HG03108 (cell line): ENCODE data around the gene DDX1.

Source experiments
- ATAC-seq: cut with Tn5 transposase; IDR thresholded peaks from one replicate; pipeline ENCODE4 v1.9.1; 2021; ENCODE audit warnings: moderate library complexity; ENCODE audit not compliant: unreplicated experiment

Gene DDX1

DNA sequence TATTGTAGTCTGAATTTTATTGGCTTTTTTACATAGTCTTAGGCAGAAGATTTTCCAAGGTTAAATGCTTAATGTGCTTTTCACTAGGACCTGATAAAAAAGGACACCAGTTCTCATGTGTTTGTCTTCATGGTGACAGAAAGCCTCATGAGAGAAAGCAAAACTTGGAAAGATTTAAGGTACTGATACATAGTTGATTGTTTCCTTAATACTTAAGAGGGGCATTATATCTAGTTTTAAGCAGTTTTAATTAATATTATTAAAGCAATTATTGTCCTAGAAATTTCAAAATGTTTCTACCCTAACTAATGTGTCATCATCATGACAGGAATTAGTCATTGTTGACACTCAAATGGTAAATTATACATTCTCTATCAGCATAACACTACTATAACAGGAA lies 35.3 kb downstream of the DDX1 start:
- ATAC-seq, result no peak

DNA sequence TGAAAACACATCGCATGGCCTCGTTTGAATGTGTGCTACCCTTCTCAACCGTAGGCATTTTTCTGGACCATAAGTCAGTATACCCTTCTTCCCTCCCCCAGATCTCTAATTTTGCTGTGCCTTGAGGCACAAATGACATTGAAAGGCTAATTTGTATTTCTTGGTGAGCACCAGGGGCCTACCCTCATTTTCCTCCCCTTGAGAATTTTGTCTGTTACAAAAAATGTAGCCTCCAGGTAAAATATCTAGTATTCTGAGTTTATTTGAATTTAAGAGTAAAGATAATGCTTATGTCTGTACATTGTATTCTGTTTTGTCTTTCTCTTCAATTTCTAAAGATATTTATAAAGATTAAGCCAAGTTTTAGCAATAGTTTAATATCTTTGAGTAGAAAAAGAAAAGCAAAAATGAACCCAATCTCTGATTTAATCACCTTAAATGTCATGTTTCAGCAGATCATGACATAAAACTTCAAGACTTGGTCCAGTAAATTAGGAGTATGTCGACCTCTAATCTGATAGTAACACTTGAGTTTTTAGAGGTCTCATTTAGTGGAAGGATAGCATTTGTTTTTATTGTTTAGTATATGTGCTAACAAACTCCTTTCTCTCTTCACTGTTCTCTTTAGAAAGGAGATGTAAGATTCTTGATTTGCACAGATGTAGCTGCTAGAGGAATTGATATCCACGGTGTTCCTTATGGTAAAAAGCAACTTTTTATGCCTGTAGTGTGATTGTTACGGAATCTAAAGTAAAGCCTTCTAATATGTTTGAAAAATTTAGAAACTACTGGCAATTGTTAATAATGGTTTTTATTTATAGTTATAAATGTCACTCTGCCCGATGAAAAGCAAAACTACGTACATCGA lies 36.4 kb downstream of the DDX1 start:
- no peak for ATAC-seq

DNA sequence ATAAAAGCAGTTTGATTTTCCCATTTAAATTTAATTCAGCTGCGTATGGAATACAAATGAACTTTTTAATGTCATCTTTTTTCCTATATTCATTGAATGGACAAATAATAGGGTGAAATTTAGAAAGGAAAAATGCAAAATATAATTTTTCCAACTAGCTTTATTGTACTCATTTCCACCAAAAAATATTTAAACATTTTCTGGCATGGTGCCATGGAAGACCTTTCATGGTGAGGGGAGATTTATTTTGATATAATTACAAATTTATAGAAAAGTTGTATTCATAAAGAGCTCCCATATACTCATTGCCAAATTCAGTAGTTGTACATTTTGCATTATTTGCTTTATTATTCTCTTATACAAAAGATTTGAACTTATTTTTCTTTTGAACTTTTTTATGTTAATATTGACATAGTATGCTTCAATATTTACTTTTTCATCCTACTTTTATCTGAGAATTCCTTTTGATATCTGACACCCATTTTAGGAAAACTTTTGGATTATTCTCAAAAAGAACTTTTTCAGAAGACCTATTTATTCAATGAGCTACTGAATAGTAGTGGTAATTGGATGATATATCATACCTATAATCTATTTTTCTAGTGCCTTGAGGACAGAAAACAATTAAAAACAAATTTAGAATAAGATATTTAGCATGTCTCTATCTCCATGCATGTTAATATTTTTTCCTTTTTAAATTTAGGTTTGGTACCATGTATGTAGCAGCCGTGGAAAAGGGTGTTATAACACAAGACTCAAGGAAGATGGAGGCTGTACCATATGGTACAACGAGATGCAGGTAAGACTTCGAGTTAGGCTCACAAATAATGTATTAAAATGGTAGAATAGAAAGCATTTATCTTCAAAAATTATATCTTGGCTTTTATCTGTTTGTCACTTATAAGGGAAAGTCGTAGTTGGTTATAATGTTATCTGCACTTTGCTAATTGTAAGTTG lies 37.5 kb downstream of the DDX1 start:
- ATAC-seq, result no peak

- ATAC-seq, result no peak
Measured at GRCh38 chr2:15630121-15630977, 38.7 kb downstream of the DDX1 start.

DNA sequence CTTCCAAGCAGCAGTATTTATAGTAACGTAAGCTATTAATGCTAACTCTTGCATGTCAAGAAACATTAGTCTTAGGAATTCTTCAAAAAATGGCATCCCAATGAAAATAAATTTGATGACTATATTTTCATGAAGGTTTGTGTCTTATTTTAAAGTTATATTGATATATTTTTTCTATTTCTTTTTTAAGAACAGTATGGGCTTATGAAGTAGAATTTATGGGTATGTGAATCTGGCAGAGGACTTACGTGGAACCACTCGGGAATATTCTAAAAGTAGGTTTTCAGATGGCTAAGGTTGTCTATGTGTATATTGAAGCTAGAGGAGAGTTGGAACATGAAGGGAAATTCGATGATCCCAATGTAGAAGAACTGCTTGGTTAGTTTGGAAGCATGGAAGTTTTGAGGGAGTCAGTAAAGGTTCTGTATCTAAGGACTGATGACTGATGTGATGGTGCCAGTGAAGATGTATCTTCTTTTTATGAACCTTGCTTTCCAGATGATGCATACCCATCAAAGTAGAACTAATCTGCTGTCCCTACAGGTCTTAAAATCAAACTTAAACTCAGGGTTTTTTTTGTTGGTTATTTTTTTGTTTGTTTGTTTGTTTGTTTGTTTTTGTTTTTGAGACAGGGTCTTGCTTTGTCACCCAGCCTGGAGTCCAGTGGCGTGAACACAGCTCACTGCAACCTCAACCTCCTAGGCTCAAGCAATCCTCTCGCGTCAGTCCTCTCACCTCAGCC lies 39.5 kb downstream of the DDX1 start:
- no peak for ATAC-seq

DNA sequence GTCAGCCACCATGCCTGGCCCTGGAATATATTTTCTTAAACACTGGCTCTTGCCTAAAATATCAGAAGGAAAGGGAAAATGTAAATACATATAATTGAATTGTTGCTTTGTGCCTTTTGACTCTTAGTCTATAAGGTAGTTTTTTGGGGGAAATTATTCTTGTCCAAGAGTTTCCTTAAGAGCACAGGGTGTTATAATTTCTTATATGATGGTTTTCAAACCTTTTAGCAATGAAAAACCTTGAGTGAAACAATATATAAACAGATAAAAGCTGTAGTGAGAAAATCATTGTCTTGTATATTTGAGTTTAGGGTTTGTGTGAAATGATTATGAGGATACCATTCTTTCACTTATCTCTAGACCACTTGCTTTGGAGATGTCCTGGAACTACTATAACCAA lies 40.2 kb downstream of the DDX1 start:
- no peak for ATAC-seq

DNA sequence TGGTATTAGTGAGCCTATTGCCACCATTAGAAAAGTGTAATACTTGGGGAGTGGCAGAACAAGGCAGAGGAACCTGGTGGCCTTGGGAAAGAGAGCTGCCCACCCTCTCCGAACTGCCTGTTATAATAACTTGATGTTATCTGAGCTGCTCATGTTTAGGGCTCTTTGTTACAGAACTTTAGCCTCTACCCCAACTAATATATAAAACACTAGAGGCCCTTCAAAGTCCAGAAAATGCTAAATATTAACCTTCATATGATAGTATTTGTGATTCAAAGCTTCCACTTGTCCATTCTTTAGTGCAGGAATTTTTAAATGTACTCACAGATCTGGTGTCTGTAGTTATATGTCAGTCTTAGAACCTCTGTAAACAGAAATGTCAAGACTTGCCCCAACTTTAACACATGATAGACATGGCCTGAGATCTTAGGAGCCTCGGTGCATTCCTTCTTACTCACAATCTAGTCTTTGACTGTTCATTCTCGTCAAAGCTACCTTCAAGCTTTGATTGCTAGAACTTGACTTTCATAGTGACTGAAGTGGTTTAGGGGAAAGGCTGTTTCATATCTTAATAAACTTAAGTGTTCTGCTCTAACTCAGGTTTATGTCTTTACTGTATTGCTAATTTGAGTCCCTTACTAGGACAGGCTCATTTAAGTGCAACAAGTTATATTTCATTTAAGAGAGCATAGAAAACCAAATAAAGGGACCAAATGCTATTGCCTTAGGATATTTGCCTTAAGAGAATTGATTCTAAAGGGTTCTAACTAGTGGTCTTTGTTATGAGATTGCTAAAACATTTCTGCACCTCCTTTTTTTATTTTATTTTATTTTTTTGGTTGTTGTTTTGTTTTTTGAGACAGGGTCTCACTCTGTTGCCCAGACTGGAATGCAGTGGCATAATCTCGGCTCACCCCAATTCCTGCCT lies 41.6 kb downstream of the DDX1 start:
- no peak for ATAC-seq

DNA sequence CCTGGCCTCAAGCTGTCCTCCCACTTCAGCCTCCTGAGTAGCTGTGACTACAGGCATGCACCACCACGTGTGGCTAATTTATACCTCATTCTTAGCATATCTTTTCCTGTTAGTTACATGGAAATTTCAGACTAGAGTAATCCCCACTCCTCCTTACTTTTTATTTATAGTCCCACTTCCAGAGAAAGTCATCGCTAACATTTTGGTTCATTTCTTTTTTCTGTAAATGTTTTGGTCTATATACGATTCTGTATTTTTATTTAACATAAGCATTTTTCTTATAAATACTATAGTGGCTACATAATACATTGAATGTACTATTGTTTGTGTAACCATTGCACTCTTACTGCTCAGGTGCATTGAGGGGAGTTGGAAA lies 42.3 kb downstream of the DDX1 start:
- ATAC-seq, result no peak

DNA sequence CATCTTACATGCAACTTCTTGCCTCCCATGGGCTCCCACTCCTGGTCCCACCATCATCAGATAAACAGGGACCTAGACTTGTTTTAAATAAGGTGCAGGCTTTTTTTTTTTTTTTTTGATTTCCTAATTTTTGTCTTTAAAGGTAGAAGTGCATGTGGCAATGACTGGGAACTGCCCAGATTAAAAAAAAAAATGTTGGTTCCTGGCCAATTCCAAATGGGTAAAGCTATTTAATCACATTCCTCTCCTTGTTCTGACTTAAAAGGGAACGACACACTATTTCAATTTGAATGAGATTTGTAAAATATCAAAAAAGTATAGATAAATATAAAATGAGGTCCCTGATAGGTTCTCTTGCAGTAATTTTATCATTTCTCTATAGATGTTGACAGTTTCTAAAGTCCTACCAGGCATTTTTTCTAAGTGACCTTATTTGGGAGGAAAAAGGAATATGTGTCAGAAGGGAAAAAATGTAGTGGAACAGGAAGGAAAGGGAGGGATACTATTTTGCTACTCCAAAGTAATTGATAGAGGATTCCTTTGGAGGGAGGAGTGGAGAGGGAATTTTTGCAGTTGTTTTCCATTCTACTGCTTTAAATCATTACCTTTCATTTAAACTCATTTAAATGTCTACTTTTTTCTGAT lies 43.3 kb downstream of the DDX1 start:
- no peak for ATAC-seq

DNA sequence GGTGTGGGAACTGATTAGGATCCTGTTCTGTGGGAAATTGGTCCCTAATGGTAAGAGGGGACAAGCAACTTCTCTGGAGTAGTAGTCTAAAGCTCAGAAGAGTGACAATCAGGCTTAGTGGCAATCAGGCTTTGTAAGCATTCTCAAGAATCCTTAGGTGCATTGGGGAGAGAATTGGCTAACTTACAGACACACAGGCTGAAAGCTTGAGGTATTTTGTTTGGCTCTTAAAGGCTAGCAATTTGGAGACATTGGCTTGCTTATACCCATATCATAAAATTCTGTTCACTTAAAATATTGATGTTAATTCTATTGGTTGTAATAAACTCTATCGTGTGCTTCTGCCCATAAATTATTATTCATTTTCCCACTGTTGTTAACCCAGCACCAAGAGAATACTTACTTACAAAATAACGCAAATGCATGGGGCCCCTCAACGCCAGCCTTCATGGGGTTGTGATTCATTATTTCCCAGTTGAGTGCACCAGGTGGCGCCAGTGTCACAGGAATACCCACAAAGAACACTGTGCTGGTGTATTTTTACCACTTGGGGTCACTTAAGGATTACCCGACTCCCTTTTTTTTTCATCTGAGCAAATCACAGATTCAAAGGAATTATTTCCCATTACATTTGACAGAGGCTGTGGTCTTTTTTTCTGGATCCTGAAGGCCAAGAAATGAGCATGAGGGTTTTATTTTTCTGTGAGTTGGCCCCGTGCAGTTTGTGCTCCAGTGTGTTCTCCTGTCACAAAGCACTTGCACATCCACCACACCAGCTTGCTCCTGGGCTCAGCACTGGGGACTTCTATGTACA lies 45.5 kb downstream of the DDX1 start:
- ATAC-seq, result peak; percentile 84

- ATAC-seq, result no peak
Measured at GRCh38 chr2:15638720-15639119, 47.1 kb downstream of the DDX1 start.

- no peak for ATAC-seq
Measured at GRCh38 chr2:15639323-15640251, 47.9 kb downstream of the DDX1 start.

GRCh38 chr2:15640261-15640711 lies 48.6 kb downstream of the DDX1 start:
- ATAC-seq, result no peak

DNA sequence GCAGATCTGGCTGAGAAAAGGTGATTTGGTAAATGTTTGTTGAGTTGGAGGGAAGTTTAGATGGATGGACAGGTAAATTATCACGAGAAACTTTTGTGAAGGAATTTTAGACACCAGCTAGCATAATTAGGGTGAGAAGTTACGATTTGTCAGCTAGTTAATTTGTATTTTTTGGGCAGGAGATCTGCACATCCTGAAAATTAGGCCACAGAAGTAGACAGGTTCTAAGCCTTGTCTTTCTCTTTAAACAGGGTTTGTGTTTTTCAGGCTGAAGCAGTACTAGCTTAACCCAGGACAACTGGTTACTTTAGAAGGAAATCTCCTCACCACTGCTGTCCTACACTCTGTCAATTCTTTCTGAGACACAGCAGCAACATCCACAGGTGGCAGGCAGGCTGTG lies 49.1 kb downstream of the DDX1 start:
- no peak for ATAC-seq

- no peak for ATAC-seq
Measured at GRCh38 chr2:15641530-15641982, 49.9 kb downstream of the DDX1 start.

- no peak for ATAC-seq
Measured at GRCh38 chr2:15642011-15642814, 50.5 kb downstream of the DDX1 start.
